Transverse colon (tissue), 3 donors: ENCODE data around the gene POPDC2.

Experiments used
- CTCF ChIP-seq, 5 experiments: fragments of 200-600 bp in 3 of 5; fragments of 450-650 bp in 2 of 5; sonication (generic) in 3 of 5; IDR thresholded peaks; 1 replicate in 2 of 5; 2 replicates in 3 of 5; pipeline ENCODE4 v1.5.1; 2016 to 2017; ENCODE audit warnings: antibody characterized with exemption in 5 of 5, inconsistent platforms in 3 of 5, mild to moderate bottlenecking in 2 of 5, moderate library complexity in 1 of 5
- EP300 ChIP-seq: sonication (generic); formaldehyde crosslinking; IDR thresholded peaks from one replicate; pipeline ENCODE4 v1.6.1; 2017; ENCODE audit warnings: antibody characterized with exemption, low read depth
- POLR2A ChIP-seq: fragments of 450-650 bp; IDR thresholded peaks from one replicate; pipeline ENCODE4 v1.6.1; 2016; ENCODE audit warnings: antibody characterized with exemption, mild to moderate bottlenecking, moderate library complexity

- TF ChIP-seq CTCF (IDR thresholded peaks at IDR 0.05), result no peak
- TF ChIP-seq POLR2A, result no peak
- no peak for TF ChIP-seq EP300
Observed at GRCh38 chr3:119647171-119647570, 13.2 kb downstream of the POPDC2 start.
